Body of pancreas (tissue), 4 donors: Measurements from ENCODE around the gene DPP9. TPM values are rescaled to one million over a fixed set of nuclear protein-coding genes. Genes with fewer than 3 reads are reported as not detected.
"Not testable (repeated sequence)": the region's sequence is repeated elsewhere in the genome, so short reads cannot be mapped to it uniquely, and the experiment has no call there.

Experiments
- ATAC-seq: fragments of 150-250 bp; one replicate; pipeline ENCODE4 v1.9.1; 2016
- DNase-seq, 4 donors: peaks; one replicate each; pipeline ENCODE4 v3.0.0-alpha.2; 2019
- H3K27ac ChIP-seq, 4 donors: fragments of 200-600 bp; sonication (generic); 1 replicate in 3 of 4; 2 replicates in 1 of 4; pipeline versions ENCODE4 v1.5.1 to v1.6.1; 2016 to 2019; ENCODE audit warnings: mild to moderate bottlenecking in 1 of 4, mixed read lengths in 1 of 4, moderate library complexity in 1 of 4
- H3K27me3 ChIP-seq, 2 donors: fragments of 200-600 bp; sonication (generic); one replicate each; pipeline ENCODE4 v1.6.0; 2016; ENCODE audit warnings: mild to moderate bottlenecking in 1 of 2
- H3K36me3 ChIP-seq, 2 donors: fragments of 200-600 bp; sonication (generic); replicated peaks in 1 of 2; 2 replicates each; pipeline ENCODE4 v1.5.1; 2016; ENCODE audit warnings: low read depth in 2 of 2; ENCODE audit not compliant: insufficient read depth in 1 of 2
- H3K4me1 ChIP-seq: fragments of 200-600 bp; sonication (generic); one replicate; pipeline ENCODE4 v1.6.0; 2016
- H3K4me3 ChIP-seq, 2 donors: fragments of 200-600 bp; sonication (generic); 1 replicate in 1 of 2; 2 replicates in 1 of 2; pipeline ENCODE4 v1.5.1; 2016 to 2019
- H3K9me3 ChIP-seq, 3 donors: fragments of 200-600 bp; sonication (generic); 1 replicate in 2 of 3; 2 replicates in 1 of 3; pipeline ENCODE4 v1.5.1; 2016
- CTCF ChIP-seq, 7 experiments: fragments of 450-650 bp in 4 of 7; fragments of 200-600 bp in 3 of 7; sonication (generic) in 3 of 7; IDR thresholded peaks; one replicate each; pipeline ENCODE4 v1.5.1; 2016 to 2019; ENCODE audit warnings: antibody characterized with exemption in 7 of 7
- POLR2A ChIP-seq, 3 donors: fragments of 450-650 bp; IDR thresholded peaks; one replicate each; pipeline ENCODE4 v1.6.1; 2016; ENCODE audit warnings: antibody characterized with exemption in 3 of 3, mild to moderate bottlenecking in 2 of 3
- WGBS, 2 donors: methylation state at CpG; one replicate each; pipeline ENCODE4 v1.1.5; 2017; 5-methylcytosine and 5-hydroxymethylcytosine counted together
- intact Hi-C: fragments of 100-400 bp; cut with DNase I; formaldehyde crosslinking; loops from one replicate; pipeline ENCODE4 v1.15.1; 2023
- total RNA-seq, 2 donors: library from RNA; depleted of rRNA; stranded (reverse); fragments of >200 nt; gene quantifications; one replicate each; pipeline ENCODE4 v1.1.0, GENCODE V29; 2016

DPP9 gene
- total RNA-seq, 2 donors from 2014 or later = 44.6 to 130 TPM

- DNase-seq = peak in 3 of 4 donors; percentile 52 to 81 (median 67)
- intact Hi-C loops = no loop called here
- no peaks in the 10 kb centered on the region for H3K9me3 ChIP-seq
- 53 to 71% methylated on average over 6 to 11 of the region's 11 CpGs for WGBS, 2 donors
- H3K4me3 ChIP-seq = no peak overlapping the region
- peaks cover 3 to 26% of the 10 kb centered on the region in 2 donors for H3K36me3 ChIP-seq
- H3K4me1 ChIP-seq = no peaks in the 10 kb centered on the region
- no peak overlapping the region for H3K27ac ChIP-seq
- ATAC-seq = no peak
- H3K27me3 ChIP-seq = no peaks in the 10 kb centered on the region
- TF ChIP-seq POLR2A (IDR thresholded peaks at IDR 0.05) = no peak
- TF ChIP-seq CTCF (IDR thresholded peaks at IDR 0.05) = no peak
Measured at GRCh38 chr19:4687396-4687795, 36.2 kb downstream of the DPP9 start.

- intact Hi-C loops = no loop called here
- ATAC-seq = no peak
- 91 to 98% methylated on average over 10 of the region's 10 CpGs for WGBS, 2 donors
Measured at GRCh38 chr19:4686700-4687099, 36.9 kb downstream of the DPP9 start.

GRCh38 chr19:4684312-4685095 lies 39.1 kb downstream of the DPP9 start:
- H3K4me1 ChIP-seq = no peaks in the 10 kb centered on the region
- ATAC-seq = no peak
- no peak overlapping the region for H3K4me3 ChIP-seq
- DNase-seq = no peak
- no peaks in the 10 kb centered on the region for H3K9me3 ChIP-seq
- H3K27me3 ChIP-seq = no peaks in the 10 kb centered on the region
- intact Hi-C loops = no loop called here
- peaks cover 3 to 21% of the 10 kb centered on the region in 2 donors for H3K36me3 ChIP-seq
- H3K27ac ChIP-seq = no peak overlapping the region
- 89 to 93% methylated on average over 16 to 20 of the region's 28 CpGs for WGBS, 2 donors
- no peak for TF ChIP-seq CTCF (IDR thresholded peaks at IDR 0.05)
- no peak for TF ChIP-seq POLR2A (IDR thresholded peaks at IDR 0.05)

More at GRCh38 chr19:4686700-4687099, 36.9 kb downstream of the DPP9 start:
- Histone ChIP-seq H3K4me1 (no peaks in the 10 kb centered on the region), H3K4me3 (no peak overlapping the region), H3K27ac (no peak overlapping the region), H3K27me3 (no peaks in the 10 kb centered on the region), H3K9me3 (no peaks in the 10 kb centered on the region), H3K36me3 (peaks cover 3 to 23% of the 10 kb centered on the region in 2 donors)
- DNase-seq = no peak
- TF ChIP-seq CTCF (IDR thresholded peaks at IDR 0.05) (no peak), POLR2A (IDR thresholded peaks at IDR 0.05) (no peak)

GRCh38 chr19:4682417-4683200 lies 41.0 kb downstream of the DPP9 start:
- Histone ChIP-seq H3K27me3 (no peaks in the 10 kb centered on the region), H3K4me3 (no peak overlapping the region), H3K27ac (no peak overlapping the region), H3K4me1 (no peaks in the 10 kb centered on the region), H3K9me3 (no peaks in the 10 kb centered on the region), H3K36me3 (peaks cover 3 to 13% of the 10 kb centered on the region in 2 donors)
- ATAC-seq (no peak), DNase-seq (no peak)
- no peak for TF ChIP-seq CTCF (IDR thresholded peaks at IDR 0.05)
- TF ChIP-seq POLR2A (IDR thresholded peaks at IDR 0.05) = no peak
- 96 to 100% methylated on average over 15 to 31 of the region's 45 CpGs for WGBS, 2 donors
- intact Hi-C loops = no loop called here

GRCh38 chr19:4680021-4680420 lies 43.6 kb downstream of the DPP9 start:
- ATAC-seq, DNase-seq, intact Hi-C loops, H3K27me3 ChIP-seq, H3K27ac ChIP-seq, H3K9me3 ChIP-seq, H3K4me3 ChIP-seq, H3K4me1 ChIP-seq: not testable (repeated sequence)
- H3K36me3 ChIP-seq = peaks cover under 1 to 16% of the 10 kb centered on the region in 2 donors
- 94 to 99% methylated on average over 7 of the region's 7 CpGs for WGBS, 2 donors
